HG02759 (cell line): ENCODE results near the gene BACH2.
"Not testable (repeated sequence)": the region's sequence is repeated elsewhere in the genome, so short reads cannot be mapped to it uniquely, and the experiment has no call there.

ENCODE experiments used
- ATAC-seq: cut with Tn5 transposase; IDR thresholded peaks from one replicate; pipeline ENCODE4 v1.9.1; 2021; ENCODE audit warnings: mild to moderate bottlenecking, moderate library complexity; ENCODE audit not compliant: unreplicated experiment

Gene BACH2

DNA sequence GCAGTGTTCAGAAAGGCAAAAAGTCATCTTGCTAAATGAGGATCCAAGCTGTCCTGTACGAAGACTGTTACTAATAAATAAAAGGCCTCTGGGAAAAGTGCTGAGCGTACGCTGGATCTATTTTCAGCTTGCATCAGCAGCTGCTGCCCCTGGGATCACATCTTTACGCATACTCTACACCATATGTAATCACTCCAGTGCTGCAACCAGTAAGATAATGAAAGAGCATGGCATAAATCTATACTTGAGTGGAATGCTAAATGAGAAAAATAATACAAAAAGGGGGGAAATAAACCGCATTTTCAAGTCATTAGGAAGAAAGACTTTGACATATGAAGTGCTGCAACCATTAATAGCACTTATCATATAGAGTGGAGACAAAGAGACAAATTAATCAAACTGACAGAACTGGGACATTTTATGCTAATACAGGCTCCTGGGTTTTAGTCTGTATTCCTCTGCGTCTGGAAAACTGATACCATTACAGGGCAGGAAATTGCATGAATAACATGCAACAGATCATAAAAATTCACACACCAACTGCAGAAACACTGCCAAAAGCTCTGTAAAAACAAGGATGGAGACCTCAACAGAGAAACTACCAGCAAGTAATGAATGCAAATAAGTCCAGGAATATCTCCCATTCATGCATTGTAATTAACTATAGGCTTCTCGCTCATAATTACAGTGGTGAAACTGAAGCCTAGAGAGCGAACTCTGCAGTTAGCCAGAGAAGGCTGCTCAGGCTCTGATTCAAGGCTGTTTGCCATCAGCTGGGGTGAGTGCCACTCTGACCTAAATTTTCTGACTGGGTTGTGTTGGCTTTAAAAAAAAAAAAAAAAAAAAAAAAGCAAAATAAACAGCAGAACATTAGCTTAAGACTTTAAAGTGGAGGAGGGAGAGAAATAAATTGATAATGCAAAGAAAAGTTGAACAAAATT lies 318.6 kb downstream of the BACH2 start:
- ATAC-seq = no peak

DNA sequence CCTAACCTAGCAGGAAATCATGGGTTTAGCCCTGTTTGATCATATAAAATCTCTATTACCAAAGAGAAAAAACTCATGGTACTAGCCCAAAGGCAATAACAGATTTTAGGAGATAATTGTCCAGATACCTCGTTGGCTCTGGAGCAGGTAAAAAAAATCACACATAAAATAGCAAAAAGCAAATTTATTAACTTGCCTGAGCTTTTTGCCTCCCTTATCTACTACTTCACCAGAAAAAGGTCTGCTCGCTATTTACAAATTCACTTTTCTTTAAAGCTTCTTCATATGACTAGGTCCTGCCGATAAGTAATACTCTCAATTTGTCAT lies 320.0 kb downstream of the BACH2 start:
- no peak for ATAC-seq

DNA sequence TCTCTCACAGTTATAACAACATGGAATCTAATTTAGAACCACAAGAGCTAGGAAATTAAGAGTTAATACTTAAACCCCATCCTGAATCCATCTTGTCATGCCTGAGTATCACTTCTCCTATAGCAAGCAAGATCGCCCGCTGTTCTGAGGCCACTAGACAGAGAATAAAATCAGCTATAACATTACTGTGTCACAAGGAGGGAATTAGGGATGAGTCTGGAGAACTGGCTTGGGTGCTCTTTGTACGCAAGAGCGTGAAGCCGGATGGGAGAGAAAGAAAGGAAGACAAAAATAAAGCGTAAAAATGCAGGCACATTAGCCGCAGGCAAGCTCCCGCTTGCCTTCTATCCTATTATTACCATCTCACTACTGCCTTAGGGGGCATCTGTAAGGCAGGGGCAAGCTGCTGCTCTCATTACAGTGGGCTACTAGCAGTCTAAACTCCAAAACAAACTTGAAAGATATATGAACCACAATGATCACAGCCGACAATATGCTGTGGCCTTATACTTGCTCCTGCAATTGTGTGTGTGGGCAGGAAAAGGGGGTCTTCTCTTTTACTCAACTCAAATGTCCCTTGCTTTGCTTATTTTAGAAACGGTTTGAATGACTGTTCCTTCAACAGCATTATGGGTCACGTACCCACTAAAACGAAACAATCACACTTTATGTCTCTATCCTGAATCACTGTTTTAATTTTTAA lies 320.5 kb downstream of the BACH2 start:
- no peak for ATAC-seq

DNA sequence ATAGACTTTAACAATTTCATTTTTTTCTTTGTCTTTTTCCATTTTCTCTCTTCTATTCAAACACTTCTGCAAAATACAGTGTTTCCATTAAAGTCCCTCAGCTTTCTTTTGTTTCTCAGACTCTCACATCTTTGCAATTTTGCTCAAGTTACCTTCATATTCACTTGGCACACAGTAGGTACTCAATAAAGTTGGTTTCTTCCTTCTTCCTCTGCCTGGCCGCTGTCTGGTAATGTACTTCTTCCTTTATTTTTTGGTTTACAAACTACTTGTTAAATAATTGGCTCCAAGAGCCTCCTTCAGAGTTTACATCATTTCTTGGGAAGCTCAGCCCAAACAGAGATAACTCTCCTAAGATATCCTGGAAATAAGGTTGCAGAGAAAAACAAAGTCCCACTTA lies 321.3 kb downstream of the BACH2 start:
- ATAC-seq = no peak

DNA sequence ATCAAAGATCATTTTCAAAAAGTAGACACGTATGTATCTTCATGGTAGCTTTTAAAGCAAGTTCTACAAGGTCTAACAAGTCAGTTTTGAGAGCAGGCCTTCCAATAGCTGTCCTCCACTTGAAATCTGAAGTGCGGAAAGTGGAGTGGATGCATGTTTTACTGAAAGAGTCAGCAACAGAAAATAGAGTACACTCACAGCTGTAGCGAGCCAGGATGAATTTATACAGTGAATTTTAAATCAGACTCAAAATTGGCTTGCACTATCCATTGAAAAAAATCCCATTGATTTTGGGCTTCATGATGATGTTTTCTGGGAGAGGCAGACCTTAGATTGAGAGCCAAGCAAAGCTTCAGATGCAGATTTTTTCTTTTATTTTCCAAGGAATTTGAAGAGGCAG lies 321.8 kb downstream of the BACH2 start:
- no peak for ATAC-seq

DNA sequence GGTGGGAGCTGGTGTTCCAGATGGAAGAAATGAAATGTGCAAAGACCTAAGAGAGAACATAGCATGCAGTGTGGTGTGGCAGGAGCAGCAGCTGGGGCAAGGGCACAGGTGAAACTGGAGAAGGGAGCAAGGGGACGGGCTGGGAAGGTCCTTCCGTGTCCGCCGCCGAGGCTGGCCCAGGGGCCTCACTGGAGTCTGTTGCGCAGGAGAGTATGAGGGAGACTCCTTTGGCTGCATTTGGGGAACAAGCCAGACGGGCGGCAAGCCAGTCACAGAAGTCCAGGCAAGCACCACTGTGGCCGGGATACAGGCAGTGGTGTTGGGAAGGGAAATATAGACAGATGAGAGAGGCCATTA lies 324.6 kb downstream of the BACH2 start:
- ATAC-seq = no peak

DNA sequence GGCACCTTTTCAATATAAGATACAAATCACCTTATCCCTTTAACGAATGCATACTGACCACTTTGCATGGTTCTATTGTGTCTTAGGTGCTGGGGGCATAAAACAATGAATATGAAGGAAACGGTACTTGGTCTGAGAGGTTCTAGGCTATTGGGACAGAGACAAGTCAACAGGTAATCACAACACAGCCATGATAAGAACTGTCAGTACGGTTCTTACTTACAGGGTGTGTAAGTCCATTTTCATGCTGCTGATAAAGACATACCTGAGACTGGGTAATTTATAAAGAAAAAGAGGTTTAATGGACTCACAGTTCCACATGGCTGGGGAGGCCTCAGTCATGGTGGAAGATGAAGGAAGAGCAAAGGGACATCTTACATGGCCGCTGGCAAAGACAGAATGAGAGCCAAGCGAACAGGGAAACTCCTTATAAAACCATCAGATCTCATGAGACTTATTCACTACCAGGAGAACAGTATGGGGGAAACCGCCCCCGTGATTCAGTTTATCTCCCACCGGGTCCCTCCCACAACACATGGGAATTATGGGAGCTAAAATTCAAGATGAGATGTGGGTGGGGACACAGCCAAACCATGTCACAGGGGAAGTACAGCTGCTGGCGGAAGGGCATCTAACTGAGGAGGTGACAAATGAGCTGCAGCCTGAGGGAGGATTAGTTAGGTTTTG lies 325.2 kb downstream of the BACH2 start:
- ATAC-seq = not testable (repeated sequence)

DNA sequence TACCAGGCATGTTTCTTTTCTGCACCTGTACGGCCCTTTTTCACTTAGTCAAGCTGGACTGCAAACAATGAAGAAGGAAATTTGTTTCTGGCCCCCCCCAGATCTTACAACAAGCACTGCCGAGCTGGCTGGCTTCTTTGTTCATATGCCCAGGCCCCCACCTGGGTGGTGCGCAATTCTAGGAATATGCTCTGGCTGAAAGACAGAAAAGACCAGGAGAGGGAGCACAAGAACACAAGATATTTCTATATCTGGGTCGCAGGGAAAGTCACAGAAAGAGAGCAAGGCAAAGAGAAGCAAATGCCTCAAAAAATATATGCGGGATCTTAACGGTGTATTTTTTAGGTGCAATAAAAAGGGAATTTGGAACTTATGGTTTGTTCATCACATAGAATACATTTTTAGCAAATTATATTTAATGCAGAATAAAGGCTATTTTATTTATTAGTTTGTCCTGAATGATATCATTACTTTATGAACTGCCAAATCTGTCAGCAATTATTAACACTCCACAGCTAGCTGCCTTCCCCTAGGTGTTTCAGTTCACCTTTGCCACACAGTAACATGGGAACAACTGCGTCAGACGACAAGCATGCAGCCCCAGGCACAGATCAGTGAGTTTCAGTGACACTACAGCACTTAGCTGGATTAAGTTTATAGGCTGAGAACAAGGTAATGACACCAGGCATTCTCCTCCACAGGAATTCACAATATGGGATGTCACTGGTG lies 325.9 kb downstream of the BACH2 start:
- ATAC-seq = no peak

DNA sequence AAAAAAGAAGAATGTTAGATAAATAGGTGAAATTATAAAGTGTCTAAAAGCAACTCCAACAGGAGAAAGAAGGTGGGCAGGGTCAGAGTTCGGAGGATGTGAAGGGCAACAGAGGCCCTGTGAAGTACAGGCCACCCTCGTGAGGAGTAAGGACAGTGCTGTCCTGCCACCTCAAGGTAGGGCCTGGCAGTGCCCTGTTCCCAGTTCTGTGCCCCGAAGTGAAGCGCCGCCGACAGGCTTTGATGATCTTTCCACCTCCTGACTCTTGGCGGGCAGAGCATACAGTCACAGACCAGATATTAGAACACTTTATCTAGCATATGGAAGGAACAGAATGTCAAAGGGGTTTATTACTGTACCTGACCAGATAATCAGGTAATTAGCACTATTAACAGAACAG lies 326.6 kb downstream of the BACH2 start:
- no peak for ATAC-seq

DNA sequence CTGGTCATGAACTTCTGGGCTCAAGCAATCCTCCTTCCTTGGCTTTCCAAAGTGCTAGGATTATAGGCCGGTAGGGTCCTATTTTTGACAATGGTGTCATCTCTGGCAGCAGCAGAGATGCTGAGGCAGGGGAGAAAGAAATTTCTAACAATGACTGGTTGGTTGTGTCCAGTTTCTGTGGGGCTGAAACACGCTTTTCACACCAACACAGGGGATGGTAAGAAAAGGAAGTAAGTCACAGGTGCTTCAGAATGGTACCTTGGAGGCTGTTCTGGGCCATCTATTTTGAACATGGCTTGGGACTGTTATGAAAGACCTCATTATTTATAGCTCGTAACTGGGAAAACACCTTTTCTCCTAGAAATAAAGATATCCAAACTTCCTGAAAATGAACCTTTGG lies 329.7 kb downstream of the BACH2 start:
- ATAC-seq = no peak

DNA sequence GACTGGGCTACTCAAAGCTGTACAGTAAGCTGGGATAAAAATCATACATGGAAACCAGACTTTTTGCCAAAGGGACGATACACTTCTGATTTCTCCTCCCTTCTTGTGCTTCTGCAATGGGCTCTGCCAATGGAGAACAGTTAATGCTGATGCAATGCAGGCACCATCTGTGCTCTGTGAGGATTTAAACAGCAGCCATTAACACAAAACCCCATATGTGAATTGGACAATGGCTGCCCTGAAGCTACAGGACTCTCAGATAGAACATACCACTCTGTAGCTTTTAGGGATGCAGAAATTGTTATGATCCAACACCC lies 330.5 kb downstream of the BACH2 start:
- no peak for ATAC-seq

DNA sequence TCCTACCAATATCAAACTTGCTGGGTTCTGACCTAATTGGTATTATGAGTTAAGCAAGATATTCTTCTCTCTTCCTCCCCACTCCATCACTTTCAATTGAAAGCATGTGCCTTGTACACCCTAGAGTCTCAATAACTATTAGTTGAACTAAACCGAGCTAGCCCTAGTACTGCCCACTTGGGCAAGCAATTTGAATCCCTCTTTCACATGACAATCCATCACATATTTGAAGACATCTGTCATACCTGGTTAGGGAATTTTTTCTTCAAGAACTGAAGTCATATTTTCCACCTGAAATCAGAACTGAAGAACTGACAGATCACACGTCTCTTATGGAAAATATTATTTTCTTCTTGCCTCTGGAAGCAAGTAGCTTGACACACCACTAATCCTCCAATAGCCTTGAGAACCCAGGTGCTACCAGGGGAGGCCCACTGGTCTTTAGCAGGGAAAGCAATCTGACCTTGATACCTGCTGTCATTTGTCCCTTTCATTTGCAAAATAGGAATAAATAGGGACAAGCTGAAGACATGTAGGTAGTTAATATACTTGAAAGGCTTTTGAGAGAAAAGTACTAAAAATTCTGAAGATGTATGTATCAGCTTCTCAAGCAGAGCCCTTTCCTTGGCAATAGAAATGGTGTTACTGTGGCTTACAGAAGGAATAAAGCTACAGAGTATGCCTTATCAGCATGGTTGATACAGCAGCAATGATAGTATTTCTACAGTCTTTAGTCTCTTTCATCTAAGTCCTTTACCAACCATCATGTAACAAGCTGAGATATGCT lies 331.0 kb downstream of the BACH2 start:
- no peak for ATAC-seq

DNA sequence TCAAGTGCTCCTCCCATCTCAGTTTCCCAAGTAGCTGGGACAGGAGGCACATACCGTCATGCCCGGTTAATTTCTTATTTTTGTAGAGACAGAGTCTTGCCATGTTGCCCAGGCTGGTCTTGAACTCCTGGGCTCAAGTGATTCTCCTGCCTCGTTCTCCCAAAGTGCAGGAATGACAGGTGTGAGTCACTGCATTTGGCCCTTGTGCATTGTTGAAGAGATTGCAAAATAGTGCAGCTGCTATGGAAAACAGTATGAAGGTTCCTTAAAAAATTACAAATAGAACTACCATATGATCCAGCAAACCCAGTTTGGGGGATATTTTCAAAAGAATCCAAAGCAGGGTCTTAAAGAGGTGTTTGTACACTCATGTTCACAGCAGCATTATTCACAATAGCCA lies 333.3 kb downstream of the BACH2 start:
- ATAC-seq = no peak

DNA sequence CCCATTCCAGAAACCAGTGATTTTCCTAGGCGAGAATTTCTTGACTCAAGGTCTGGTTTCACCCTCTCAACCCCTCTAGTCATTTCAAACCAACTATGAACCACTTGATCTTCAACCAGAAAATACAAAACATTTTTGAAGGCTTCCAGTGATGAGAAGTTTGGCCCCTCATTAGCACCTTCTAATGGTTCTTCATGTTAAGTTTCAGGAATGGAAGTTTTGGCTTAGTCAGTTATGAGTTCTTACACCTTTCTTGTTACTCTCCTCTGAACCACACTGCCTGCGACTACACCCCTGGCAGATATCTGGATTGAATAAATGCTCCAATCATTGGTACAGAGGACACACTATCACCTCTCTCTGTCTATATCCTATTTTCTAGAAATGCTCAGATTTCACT lies 335.2 kb downstream of the BACH2 start:
- ATAC-seq = no peak

DNA sequence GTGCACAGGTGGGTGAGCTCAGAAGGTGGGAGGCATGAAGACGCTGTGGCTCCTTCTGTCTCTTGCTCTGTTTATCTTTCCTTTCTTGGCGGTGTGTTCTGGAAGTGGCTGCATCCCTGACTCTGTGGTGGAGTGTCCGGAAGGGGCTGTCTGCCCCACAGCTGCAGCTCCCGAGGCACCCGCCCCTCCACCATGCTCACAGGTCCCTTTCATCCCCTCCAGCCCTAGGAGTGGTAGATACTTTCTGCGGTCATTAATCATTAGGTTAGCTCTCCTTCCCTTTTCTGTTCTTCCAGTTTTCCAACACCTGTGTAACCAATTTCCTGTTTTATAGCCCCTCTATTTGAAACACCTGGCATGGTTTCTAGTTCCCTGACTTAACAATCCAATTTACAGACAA lies 336.8 kb downstream of the BACH2 start:
- no peak for ATAC-seq

DNA sequence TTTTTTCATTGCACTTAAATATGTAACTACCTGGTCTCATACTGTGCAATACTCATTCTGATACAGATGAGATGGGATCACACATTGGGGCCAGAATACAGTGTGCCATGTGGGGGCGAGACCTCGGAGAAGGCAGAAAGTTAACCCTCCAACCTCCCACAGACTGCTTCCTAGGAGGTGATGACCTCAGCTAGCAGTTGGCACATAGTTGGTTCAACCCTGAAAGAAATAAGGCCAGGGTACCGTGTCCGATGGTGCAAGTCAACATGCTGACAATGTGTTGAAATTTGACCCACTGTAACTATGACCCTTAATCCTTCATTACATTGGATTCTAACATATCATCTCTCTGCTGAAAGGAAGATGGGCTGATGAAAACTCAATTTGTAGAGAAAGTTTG lies 340.5 kb downstream of the BACH2 start:
- ATAC-seq = no peak

DNA sequence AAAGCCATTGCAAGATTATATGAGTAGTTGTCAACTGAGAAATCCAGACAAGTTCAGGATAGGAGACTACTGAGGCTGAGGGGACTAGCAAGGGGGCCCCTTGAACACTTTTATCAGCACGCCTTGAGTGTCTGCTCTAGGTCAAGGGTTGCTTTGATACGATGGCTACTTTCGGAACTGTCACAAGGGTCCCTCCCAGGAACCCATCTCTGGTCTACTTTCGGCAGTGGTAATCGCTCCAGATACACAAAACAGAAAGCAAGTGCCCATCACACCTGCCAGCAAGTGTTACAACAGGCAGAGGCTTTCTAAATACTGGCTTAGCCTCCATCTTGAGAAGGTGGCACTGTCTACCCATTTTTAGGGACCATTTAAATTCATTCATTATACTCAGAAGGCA lies 341.3 kb downstream of the BACH2 start:
- no peak for ATAC-seq

DNA sequence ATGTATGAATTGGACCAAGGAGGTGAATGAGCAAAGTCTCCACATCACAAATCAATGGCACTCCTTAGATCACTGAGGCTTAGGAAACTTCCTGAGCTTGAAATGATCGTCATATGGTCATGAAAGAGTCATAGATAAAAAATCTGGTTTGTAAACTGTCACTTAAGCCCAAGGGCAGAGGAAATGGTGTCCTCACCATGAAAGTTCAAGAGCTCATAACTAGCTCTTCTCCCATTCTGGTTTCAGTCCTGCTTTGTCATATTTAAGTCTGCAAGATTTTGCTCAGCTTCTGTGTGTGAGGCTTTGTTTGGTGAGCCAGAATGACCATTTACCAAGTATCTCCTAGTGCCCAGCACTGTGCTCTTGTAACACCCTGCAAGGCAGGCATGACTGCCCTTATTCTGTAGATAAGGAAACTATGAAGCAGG lies 341.9 kb downstream of the BACH2 start:
- no peak for ATAC-seq

DNA sequence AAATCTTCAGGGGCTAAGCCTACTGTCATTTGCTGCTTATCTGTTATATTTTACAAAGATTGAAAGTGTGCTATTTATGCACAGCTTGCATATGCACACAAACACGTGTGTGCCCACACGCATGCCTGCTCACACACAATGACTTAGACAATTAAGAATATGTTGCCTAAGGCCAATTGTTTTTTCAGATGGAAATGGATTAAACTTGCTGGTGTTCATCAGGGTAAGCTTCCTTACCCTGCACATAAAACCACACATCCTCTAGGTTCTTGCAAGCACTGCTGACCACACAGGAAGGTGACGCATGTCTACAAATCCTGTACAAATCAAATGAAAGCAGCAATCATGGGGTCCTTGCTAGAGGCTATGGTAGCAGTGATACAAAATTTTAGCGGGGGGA lies 344.0 kb downstream of the BACH2 start:
- no peak for ATAC-seq

DNA sequence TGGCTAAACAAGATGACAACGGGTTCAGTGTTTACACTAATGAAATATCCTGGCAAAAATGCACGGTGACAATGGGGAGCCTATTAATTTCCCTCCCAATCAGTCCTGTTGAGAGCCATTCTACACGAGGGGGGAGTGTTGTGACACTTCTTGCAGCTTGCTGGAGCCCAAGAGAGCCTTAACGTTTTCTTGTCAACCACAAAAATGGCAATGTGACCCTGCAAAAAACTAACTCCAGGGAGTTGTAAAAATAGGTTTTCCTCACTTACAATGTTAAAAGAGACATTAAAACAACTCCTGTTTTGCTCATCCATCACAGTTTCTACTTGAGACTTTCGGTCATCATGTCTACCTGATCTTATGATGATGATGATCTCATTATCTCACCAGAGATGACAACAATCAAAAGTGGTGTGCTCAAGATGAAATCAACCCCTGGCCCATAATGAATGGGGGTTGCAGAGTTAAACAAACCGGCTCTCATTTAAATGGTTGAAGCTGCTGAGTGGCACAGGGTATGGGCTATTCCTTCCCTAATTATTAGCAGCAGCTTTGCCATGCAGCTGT lies 344.5 kb downstream of the BACH2 start:
- ATAC-seq = no peak
